Breast epithelium (tissue), 4 donors: Measurements from ENCODE around the gene GJA4. TPM values are rescaled to one million over a fixed set of nuclear protein-coding genes. Genes with fewer than 3 reads are reported as not detected.

Experiments
- DNase-seq, 2 donors: peaks; one replicate each; pipeline ENCODE4 v3.0.0-alpha.2; 2019; ENCODE audit warnings: low spot score in 2 of 2
- H3K27ac ChIP-seq, 2 donors: fragments of 200-600 bp; sonication (generic) in 1 of 2; one replicate each; pipeline ENCODE4 v1.5.1; 2016 to 2019; ENCODE audit warnings: mild to moderate bottlenecking in 1 of 2
- H3K27me3 ChIP-seq, 2 donors: fragments of 200-600 bp; sonication (generic) in 1 of 2; one replicate each; pipeline versions ENCODE4 v1.5.1 to v1.6.0; 2017 to 2019; ENCODE audit warnings: control low read depth in 1 of 2, mild to moderate bottlenecking in 1 of 2
- H3K36me3 ChIP-seq: fragments of 200-600 bp; one replicate; pipeline ENCODE4 v1.5.1; 2019
- H3K4me1 ChIP-seq, 2 donors: fragments of 200-600 bp; sonication (generic); one replicate each; pipeline ENCODE4 v1.5.1; 2016 to 2019; ENCODE audit warnings: control low read depth in 1 of 2
- H3K4me3 ChIP-seq, 3 donors: fragments of 200-600 bp; sonication (generic); 1 replicate in 2 of 3; 2 replicates in 1 of 3; pipeline ENCODE4 v1.5.1; 2016 to 2019; ENCODE audit warnings: mild to moderate bottlenecking in 3 of 3, moderate library complexity in 2 of 3
- H3K9me3 ChIP-seq, 2 donors: fragments of 200-600 bp; sonication (generic) in 1 of 2; one replicate each; pipeline ENCODE4 v1.5.1; 2016 to 2019; ENCODE audit warnings: control low read depth in 1 of 2
- CTCF ChIP-seq, 3 donors: fragments of 450-650 bp; IDR thresholded peaks; one replicate each; pipeline ENCODE4 v1.5.1; 2016 to 2017; ENCODE audit warnings: antibody characterized with exemption in 3 of 3, mild to moderate bottlenecking in 3 of 3, moderate library complexity in 3 of 3
- POLR2A ChIP-seq: fragments of 450-650 bp; IDR thresholded peaks from one replicate; pipeline ENCODE4 v1.6.1; 2016; ENCODE audit warnings: antibody characterized with exemption, mild to moderate bottlenecking, moderate library complexity
- POLR2AphosphoS5 ChIP-seq, 3 donors: sonication (generic); formaldehyde crosslinking; IDR thresholded peaks; one replicate each; pipeline ENCODE4 v1.6.1; 2017; ENCODE audit warnings: antibody characterized with exemption in 3 of 3
- intact Hi-C: fragments of 100-400 bp; cut with DNase I; formaldehyde crosslinking; loops from one replicate; pipeline ENCODE4 v1.15.1; 2023; ENCODE audit warnings: low total_unique reads
- total RNA-seq, 3 donors: library from RNA; depleted of rRNA; stranded (reverse); fragments of >200 nt; gene quantifications; one replicate each; pipeline ENCODE4 v1.1.0, GENCODE V29; 2016

GJA4 gene
- 10 to 100 TPM in 2 of 3 donors, 1 to 10 TPM in 1; 8.9 to 39.3 (median 18.9) TPM for total RNA-seq

GRCh38 chr1:34792868-34793727, at the start of gene GJA4:
TSS of gene GJA4 (plus strand) at chr1:34792999. CDS start at chr1:34794214, 1,215 bp downstream.
- Histone ChIP-seq H3K4me3 (peak within 1 kb of the TSS; percentile 41 to 64 (median 44)), H3K4me1 (no peaks in the 10 kb centered on the region), H3K9me3 (no peaks in the 10 kb centered on the region), H3K36me3 (no peaks in the 10 kb centered on the region), H3K27me3 (no peaks in the 10 kb centered on the region), H3K27ac (peak within 1 kb of the TSS in 1 of 2 donors; percentile 68)
- TF ChIP-seq CTCF (IDR thresholded peaks at IDR 0.05) (no peak), POLR2A (no peak), POLR2AphosphoS5 (IDR thresholded peaks at IDR 0.05) (no peak)
- intact Hi-C loops, result loop anchor here (10.0 kb wide), 1 partner anchor 62 kb away; the partner anchor contains the start of gene SMIM12
- no peak for DNase-seq

GRCh38 chr1:34743775-34744174, 49.0 kb upstream of the GJA4 start:
- Histone ChIP-seq H3K4me3 (no peak overlapping the region), H3K27me3 (peaks cover 0 to 5% of the 10 kb centered on the region in 2 donors), H3K9me3 (no peaks in the 10 kb centered on the region), H3K27ac (no peak overlapping the region), H3K4me1 (no peaks in the 10 kb centered on the region), H3K36me3 (no peaks in the 10 kb centered on the region)
- DNase-seq, result no peak
- TF ChIP-seq POLR2AphosphoS5 (IDR thresholded peaks at IDR 0.05) (no peak), POLR2A (no peak), CTCF (IDR thresholded peaks at IDR 0.05) (no peak)
- intact Hi-C loops, result no loop called here

GRCh38 chr1:34744851-34745250, 47.9 kb upstream of the GJA4 start:
- intact Hi-C loops, result no loop called here
- no peak for DNase-seq

GRCh38 chr1:34745666-34746065, 47.1 kb upstream of the GJA4 start:
- Histone ChIP-seq H3K4me3 (no peak overlapping the region), H3K27me3 (peaks cover 0 to 5% of the 10 kb centered on the region in 2 donors), H3K9me3 (no peaks in the 10 kb centered on the region), H3K36me3 (no peaks in the 10 kb centered on the region), H3K4me1 (no peaks in the 10 kb centered on the region), H3K27ac (no peak overlapping the region)
- DNase-seq, result no peak
- intact Hi-C loops, result no loop called here
- TF ChIP-seq POLR2AphosphoS5 (IDR thresholded peaks at IDR 0.05) (no peak), POLR2A (no peak), CTCF (IDR thresholded peaks at IDR 0.05) (no peak)

More at GRCh38 chr1:34744851-34745250, 47.9 kb upstream of the GJA4 start:
- TF ChIP-seq POLR2A (no peak), CTCF (IDR thresholded peaks at IDR 0.05) (no peak), POLR2AphosphoS5 (IDR thresholded peaks at IDR 0.05) (no peak)
- H3K36me3 ChIP-seq, result no peaks in the 10 kb centered on the region
- peaks cover 0 to 5% of the 10 kb centered on the region in 2 donors for H3K27me3 ChIP-seq
- H3K4me3 ChIP-seq, result no peak overlapping the region
- H3K9me3 ChIP-seq, result no peaks in the 10 kb centered on the region
- no peaks in the 10 kb centered on the region for H3K4me1 ChIP-seq
- H3K27ac ChIP-seq, result no peak overlapping the region

- H3K27ac ChIP-seq, result no peak overlapping the region
Measured at GRCh38 chr1:34746101-34746500, 46.7 kb upstream of the GJA4 start.

More at GRCh38 chr1:34746101-34746500, 46.7 kb upstream of the GJA4 start:
- TF ChIP-seq POLR2AphosphoS5 (IDR thresholded peaks at IDR 0.05) (no peak), CTCF (IDR thresholded peaks at IDR 0.05) (no peak), POLR2A (no peak)
- H3K4me3 ChIP-seq, result no peak overlapping the region
- no peaks in the 10 kb centered on the region for H3K9me3 ChIP-seq
- DNase-seq, result no peak
- H3K27me3 ChIP-seq, result peaks cover 0 to 5% of the 10 kb centered on the region in 2 donors
- no peaks in the 10 kb centered on the region for H3K36me3 ChIP-seq
- no peaks in the 10 kb centered on the region for H3K4me1 ChIP-seq
- intact Hi-C loops, result no loop called here
